ENCODE measurements around the gene SLC29A1. TPM values are rescaled to one million over a fixed set of nuclear protein-coding genes. Genes with fewer than 3 reads are reported as not detected.
"Not testable (repeated sequence)": the region's sequence is repeated elsewhere in the genome, so short reads cannot be mapped to it uniquely, and the experiment has no call there.

Gene SLC29A1
- 100 to 1,000 TPM; 116 TPM for total RNA-seq

- ChIA-PET POLR2A (interaction anchor here (0.6 to 4.3 kb wide), 5 partner anchors 13 to 82 kb away, joined by 3 to 47 read pairs (median 6); partner anchors contain the start of gene HSP90AB1), CTCF (interaction anchor here (1.2 to 5.0 kb wide), 8 partner anchors 11 to 51 kb away, joined by 3 to 21 read pairs (median 6); partner anchors contain the start of gene SLC35B2)
Measured at GRCh38 chr6:44223319-44224028, at the start of gene SLC29A1. Gene SLC29A1 (plus strand): TSS chr6:44223595. CDS start chr6:44227314, 3,719 bp downstream.

- ChIA-PET CTCF (interaction anchor here (1.5 to 1.6 kb wide), 2 partner anchors 42 to 81 kb away, joined by 3 to 5 read pairs; no protein-coding TSS in a partner anchor), POLR2A (no interaction called here)
Measured at GRCh38 chr6:44176130-44176761, 47.1 kb upstream of the SLC29A1 start.

GRCh38 chr6:44176762-44177509 is 46.5 kb upstream of the SLC29A1 start:
- ChIA-PET POLR2A (interaction anchor here (0.6 to 0.8 kb wide), 3 partner anchors 70 to 865 kb away, joined by 3 read pairs; partner anchors contain the start of gene HSP90AB1), CTCF (interaction anchor here (1.5 to 1.6 kb wide), 2 partner anchors 42 to 80 kb away, joined by 3 to 5 read pairs; no protein-coding TSS in a partner anchor)

- CTCF ChIA-PET = no interaction called here
- POLR2A ChIA-PET = no interaction called here
Measured at GRCh38 chr6:44177691-44178423, 45.5 kb upstream of the SLC29A1 start.

GRCh38 chr6:44178424-44179071 is 44.8 kb upstream of the SLC29A1 start:
- CTCF ChIA-PET = no interaction called here
- POLR2A ChIA-PET = no interaction called here

GRCh38 chr6:44179072-44179536 is 44.3 kb upstream of the SLC29A1 start:
- ChIA-PET CTCF (no interaction called here), POLR2A (no interaction called here)

GRCh38 chr6:44179648-44180047 is 43.7 kb upstream of the SLC29A1 start:
- ChIA-PET POLR2A (no interaction called here), CTCF (interaction anchor here (1.0 kb wide), 1 partner anchor 83 kb away, joined by 4 read pairs; no protein-coding TSS in a partner anchor)

GRCh38 chr6:44180406-44180805 is 43.0 kb upstream of the SLC29A1 start:
- POLR2A ChIA-PET = interaction anchor here (0.6 kb wide), 2 partner anchors 66 to 514 kb away, joined by 5 to 7 read pairs; partner anchors contain the start of gene HSP90AB1
- CTCF ChIA-PET = interaction anchor here (1.0 kb wide), 1 partner anchor 84 kb away, joined by 4 read pairs; no protein-coding TSS in a partner anchor

- CTCF ChIA-PET = interaction anchor here (1.0 kb wide), 1 partner anchor 85 kb away, joined by 4 read pairs; no protein-coding TSS in a partner anchor
- POLR2A ChIA-PET = interaction anchor here (0.6 kb wide), 2 partner anchors 66 to 514 kb away, joined by 5 to 7 read pairs; partner anchors contain the start of gene HSP90AB1
Measured at GRCh38 chr6:44180886-44181285, 42.5 kb upstream of the SLC29A1 start.

- CTCF ChIA-PET, POLR2A ChIA-PET: not testable (repeated sequence)
Measured at GRCh38 chr6:44181784-44182183, 41.6 kb upstream of the SLC29A1 start.

GRCh38 chr6:44182911-44183390 is 40.4 kb upstream of the SLC29A1 start:
- CTCF ChIA-PET = no interaction called here
- POLR2A ChIA-PET = no interaction called here

- ChIA-PET CTCF (no interaction called here), POLR2A (no interaction called here)
Measured at GRCh38 chr6:44183783-44184182, 39.6 kb upstream of the SLC29A1 start.

GRCh38 chr6:44185356-44185755 is 38.0 kb upstream of the SLC29A1 start:
- POLR2A ChIA-PET, CTCF ChIA-PET: not testable (repeated sequence)

- POLR2A ChIA-PET = no interaction called here
- CTCF ChIA-PET = no interaction called here
Measured at GRCh38 chr6:44185953-44186634, 37.3 kb upstream of the SLC29A1 start.

- ChIA-PET POLR2A (no interaction called here), CTCF (no interaction called here)
Measured at GRCh38 chr6:44186635-44187025, 36.8 kb upstream of the SLC29A1 start.

- POLR2A ChIA-PET = no interaction called here
- CTCF ChIA-PET = interaction anchor here (1.4 kb wide), 1 partner anchor 16 kb away, joined by 4 read pairs; no protein-coding TSS in a partner anchor
Measured at GRCh38 chr6:44188819-44189218, 34.6 kb upstream of the SLC29A1 start.

- ChIA-PET POLR2A (no interaction called here), CTCF (interaction anchor here (0.8 to 1.4 kb wide), 3 partner anchors 16 to 152 kb away, joined by 3 to 4 read pairs (median 3); no protein-coding TSS in a partner anchor)
Measured at GRCh38 chr6:44189257-44189656, 34.1 kb upstream of the SLC29A1 start.

GRCh38 chr6:44190715-44191114 is 32.7 kb upstream of the SLC29A1 start:
- POLR2A ChIA-PET = no interaction called here
- CTCF ChIA-PET = no interaction called here

All from activated CD8-positive, alpha-beta memory T cell treated with anti-CD3 and anti-CD28 coated beads for 36 hours (primary cell).